Eye (tissue), 1 donor: Measurements from ENCODE around the gene PLD5.
"Not testable (repeated sequence)": the region's sequence is repeated elsewhere in the genome, so short reads cannot be mapped to it uniquely, and the experiment has no call there.

Experiments used
- DNase-seq: peaks from one replicate; pipeline ENCODE4 v3.0.0-alpha.2; 2015

PLD5 gene

GRCh38 chr1:242206994-242207393 is 317.5 kb downstream of the PLD5 start:
- DNase-seq: no peak

DNA sequence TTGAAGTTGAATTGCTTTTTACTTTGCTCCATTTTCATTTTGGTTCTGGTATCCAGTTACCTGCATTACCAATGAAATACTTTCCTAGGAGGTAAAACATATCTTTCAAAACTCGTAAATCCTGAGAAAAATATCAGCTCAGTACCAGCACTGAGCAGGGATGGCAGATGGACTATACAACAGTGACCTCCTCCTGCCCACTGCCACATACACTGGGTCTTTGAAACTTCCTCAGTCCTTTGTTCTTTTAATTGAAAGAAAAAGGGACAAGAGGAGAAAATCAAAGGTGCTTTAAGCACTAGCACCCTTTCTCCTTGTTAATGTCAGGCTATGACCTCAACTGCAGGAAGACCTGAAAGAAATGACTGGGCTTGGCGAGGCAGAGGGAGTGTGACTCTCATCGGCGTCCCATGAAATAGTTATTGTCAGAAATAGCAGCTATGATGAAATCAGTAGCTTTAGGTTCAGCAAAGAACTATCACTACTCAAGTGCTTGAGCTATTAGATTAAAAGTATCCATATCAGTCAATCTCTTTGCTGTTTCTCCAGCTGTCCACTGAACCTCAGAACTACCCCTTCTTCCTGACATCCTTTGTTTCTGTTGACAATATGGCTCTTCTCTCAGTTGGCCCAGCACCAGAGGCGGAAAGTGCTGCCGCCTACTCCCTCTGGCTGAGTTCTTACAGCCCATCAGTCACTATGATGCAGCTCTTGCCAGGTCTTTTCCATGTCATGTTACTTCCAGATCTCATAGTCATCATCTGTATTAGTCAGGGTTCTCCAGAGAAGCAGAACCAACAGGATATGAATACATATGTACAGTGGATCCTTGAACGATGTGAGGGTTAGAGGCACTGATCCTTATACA is 318.6 kb downstream of the PLD5 start:
- no peak for DNase-seq

- no peak for DNase-seq
Observed at GRCh38 chr1:242203262-242203661, 321.2 kb downstream of the PLD5 start.

- DNase-seq: no peak
Observed at GRCh38 chr1:242201090-242201489, 323.4 kb downstream of the PLD5 start.

DNA sequence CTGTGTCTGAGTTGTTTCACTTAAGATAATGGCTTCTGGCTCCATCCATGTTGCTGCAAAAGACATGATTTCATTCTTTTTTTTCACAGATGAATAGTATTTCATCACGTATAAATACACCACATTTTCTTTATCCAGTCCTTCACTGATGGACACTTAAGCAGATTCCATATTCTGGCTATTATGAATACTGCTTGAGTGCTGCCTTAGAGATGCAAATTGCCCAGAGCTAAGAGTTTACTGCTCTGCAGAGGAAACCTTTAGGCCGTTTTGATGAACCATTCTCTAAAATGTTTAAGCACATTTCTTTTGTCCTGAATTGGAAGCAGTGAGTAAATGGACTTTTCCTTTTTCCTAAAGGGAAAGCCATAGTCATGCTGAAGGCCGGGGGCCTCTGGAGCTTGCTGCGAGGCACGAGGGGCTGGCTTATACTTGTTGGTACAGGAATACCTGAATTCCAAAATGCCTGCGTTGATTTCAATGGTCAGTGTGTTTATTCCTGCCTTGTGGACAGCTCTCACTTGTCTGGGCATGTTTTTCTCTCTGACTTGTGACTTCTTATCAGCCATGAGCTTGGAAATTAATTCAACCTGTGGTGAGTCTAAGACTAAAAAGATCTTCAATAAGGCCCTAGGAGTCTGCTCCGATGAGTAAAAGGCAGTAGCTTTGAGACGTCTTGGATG is 324.6 kb downstream of the PLD5 start:
- no peak for DNase-seq

- no peak for DNase-seq
Observed at GRCh38 chr1:242197907-242198820, 326.3 kb downstream of the PLD5 start.

GRCh38 chr1:242196914-242197313 is 327.6 kb downstream of the PLD5 start:
- no peak for DNase-seq

- DNase-seq: no peak
Observed at GRCh38 chr1:242196101-242196500, 328.4 kb downstream of the PLD5 start.

GRCh38 chr1:242189591-242189990 is 334.9 kb downstream of the PLD5 start:
- DNase-seq: no peak

- DNase-seq: no peak
Observed at GRCh38 chr1:242187816-242188215, 336.7 kb downstream of the PLD5 start.

GRCh38 chr1:242187171-242187570 is 337.3 kb downstream of the PLD5 start:
- DNase-seq: no peak

GRCh38 chr1:242185731-242186130 is 338.8 kb downstream of the PLD5 start:
- DNase-seq: no peak

GRCh38 chr1:242184955-242185354 is 339.5 kb downstream of the PLD5 start:
- DNase-seq: no peak

GRCh38 chr1:242179767-242180166 is 344.7 kb downstream of the PLD5 start:
- DNase-seq: not testable (repeated sequence)

DNA sequence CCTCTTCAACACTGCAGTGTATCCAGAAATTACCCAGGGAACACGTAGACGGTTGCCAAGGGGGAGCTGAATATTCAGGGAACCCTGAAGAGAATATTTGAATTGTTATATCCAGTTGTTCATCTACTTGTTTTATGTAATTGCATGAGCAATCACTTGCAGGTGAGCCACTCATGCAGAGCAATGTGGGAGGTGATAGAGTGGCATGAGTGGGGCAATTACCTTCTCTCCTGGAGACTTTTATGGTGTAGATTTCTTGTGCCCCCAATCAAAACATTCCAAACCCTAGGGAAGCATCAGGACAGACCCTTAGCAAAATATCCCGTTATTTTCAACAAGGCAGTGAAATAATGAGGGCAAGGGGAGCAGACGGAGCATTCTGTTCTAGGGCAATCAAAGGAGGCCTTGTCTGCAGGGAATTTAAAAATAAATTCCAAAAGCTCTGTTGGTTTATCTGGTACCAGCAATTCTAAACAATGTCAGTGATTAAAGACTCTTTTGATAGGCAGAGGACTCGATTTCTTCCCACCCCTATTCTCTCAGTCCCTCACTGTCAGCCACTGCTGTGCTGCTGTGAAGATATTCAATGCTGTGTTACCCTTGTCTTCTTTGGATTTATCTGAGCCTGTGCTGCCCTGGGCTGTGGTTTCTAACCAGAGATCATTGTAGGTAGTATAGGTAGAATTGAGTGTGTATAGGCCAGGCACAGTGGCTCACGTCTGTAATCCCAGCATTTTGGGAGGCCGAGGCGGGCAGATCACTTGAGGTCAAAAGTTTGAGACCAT is 345.4 kb downstream of the PLD5 start:
- no peak for DNase-seq

DNA sequence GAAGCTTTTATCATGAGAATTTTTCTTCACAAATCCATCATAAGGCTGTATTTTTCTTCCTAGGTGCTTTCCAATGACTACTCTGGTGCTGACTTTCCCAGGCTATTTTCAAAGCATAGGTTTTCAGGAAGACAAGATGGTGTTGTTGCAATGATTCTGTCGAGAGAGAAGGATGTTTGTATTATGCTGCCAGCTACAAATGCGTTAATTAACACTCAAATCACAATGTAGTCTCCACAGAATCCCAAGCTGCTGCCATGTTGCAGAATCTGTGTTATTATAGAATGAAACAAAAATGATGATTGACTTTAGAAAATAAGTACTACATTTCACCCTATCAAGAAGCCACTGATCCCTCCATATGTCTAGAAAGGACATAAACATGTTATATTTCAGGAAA is 346.1 kb downstream of the PLD5 start:
- no peak for DNase-seq

DNA sequence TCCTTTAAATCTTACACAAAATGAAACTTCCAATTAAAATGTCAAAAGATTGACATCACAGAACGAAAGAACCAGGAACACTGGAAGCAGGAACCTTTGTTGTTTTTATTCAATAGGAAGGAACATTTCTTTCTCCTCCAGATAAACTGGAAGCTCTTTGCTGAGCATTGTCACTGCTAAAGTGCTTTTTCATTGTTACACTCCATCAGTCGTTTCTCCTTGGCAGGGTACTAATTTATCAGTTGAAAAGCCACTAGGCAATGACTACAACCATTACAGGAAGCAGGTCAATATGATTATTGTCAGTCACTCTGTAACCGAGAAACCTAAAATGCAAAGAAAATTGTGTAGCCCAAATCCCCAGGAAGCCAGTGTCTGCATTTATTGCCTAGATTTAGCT is 362.4 kb downstream of the PLD5 start:
- no peak for DNase-seq

DNA sequence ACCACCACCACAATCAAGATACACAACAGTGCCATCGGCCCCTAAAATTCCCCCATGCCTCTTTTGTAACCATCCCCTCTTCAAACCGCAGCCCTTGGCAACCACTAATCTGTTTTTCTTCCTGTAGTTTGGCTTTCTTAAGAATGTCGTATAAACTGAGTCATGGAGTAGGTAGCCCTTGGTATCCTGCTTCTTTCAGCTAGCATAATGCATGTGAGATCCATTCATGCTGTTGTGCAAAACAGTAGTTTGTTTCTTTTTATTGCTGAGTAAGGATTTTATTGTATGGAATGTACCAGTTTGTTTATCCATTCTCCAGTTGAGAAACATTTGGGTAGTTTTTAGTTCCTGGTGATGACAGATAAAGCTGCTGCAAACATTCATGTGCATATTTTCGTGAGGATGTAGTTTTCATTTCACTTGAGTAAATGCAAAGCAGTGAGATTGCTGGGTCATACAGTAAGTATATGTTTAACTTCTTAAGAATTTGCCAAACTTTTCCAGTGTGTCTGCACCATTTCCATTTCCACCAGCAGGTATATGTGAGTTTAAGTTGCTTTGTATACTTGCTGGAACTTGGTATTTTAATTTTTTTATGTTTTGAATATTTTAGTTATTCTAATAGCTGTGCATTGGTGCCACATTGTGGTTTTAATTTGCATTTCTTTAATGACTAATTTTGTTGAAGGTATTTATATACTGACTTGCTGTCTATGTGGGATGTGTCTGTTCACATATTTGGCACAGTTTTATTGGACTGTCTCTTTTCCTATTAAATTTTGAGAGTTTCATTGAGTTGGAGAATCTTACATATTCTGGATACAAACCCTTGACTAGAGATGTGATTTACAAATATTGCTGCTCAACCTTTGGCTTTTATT is 377.2 kb downstream of the PLD5 start:
- no peak for DNase-seq

GRCh38 chr1:242146652-242147051 is 377.8 kb downstream of the PLD5 start:
- no peak for DNase-seq

GRCh38 chr1:242140836-242141235 is 383.7 kb downstream of the PLD5 start:
- DNase-seq: no peak

DNA sequence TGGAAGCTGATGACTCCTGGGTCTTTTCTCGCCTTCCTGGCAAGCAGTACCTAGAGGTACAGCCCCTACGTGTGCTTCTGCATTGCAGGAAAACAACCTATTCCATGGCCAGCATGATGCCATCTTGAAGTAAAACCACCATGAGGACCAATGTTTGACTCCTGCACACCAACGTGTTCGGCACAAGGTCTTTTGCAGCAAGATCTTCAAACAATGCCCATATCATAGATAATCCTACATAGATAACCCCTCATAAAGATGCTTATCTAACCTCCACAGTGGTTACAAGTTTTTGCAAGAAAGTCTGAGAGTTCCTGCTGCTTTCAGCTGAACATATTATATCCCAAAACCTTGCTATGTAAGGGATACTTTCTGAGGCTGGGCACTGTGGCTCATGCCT is 384.5 kb downstream of the PLD5 start:
- no peak for DNase-seq
